Stimulated activated CD4-positive, alpha-beta T cell treated with anti-CD3 and anti-CD28 coated beads, Interleukin-4, amount 100 ng/mL, for 24 hours (primary cell): ENCODE measurements around the gene CRYL1.
A peak's percentile ranks its signal among the peaks of the same experiment; 100 is the strongest.
"Not testable (repeated sequence)": the region's sequence is repeated elsewhere in the genome, so short reads cannot be mapped to it uniquely, and the experiment has no call there.

Source experiments
- DNase-seq: peaks from one replicate; pipeline ENCODE4 v3.0.0-alpha.2; 2020

CRYL1 gene

DNA sequence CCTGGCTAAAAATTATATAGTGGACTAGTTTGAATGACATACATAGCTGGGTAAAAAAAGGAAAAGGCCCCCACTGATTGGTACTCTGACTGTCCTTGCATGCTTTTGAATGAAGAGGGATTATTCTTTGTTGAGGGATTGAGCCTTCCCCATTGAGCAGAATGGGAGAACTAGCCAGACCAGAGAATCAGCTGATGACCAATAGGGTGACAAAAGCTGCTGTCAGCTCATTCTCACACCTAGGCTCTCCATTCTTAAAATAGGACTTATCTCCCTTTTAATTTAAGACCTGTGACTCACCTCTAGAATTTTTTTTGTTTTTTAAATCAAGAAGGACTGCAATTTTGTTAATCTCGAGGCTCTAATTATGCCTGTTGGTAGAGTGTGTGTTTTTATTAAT, 79.3 kb downstream of the CRYL1 start:
- no peak for DNase-seq

GRCh38 chr13:20442798-20443381, 82.8 kb downstream of the CRYL1 start:
- DNase-seq, result no peak

- no peak for DNase-seq
These were observed 83.3 kb downstream of the CRYL1 start for GRCh38 chr13:20442375-20442774.

GRCh38 chr13:20441879-20442278, 83.8 kb downstream of the CRYL1 start:
- DNase-seq, result no peak

DNA sequence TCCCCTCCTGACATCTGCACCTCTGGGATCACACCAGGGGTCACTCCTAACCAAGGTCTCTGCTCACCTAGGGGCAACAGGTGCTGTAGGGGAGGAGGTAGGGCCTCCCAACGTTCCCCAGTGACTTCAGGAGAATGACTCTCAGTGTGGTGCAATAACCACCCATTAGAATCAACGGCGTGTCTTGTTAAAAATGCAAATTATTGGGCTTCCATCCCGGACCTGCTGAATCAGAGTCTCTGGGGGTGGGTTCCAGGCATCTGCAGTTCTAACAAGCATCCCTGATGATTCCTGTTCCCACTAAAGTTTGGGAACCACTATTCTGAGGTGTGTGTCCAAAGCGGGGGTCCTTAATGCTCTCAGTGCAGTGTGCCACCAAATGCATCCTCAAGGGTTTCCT, 84.6 kb downstream of the CRYL1 start:
- no peak for DNase-seq

- no peak for DNase-seq
These were observed 86.4 kb downstream of the CRYL1 start for GRCh38 chr13:20439261-20439660.

GRCh38 chr13:20438801-20439200, 86.9 kb downstream of the CRYL1 start:
- DNase-seq, result no peak

DNA sequence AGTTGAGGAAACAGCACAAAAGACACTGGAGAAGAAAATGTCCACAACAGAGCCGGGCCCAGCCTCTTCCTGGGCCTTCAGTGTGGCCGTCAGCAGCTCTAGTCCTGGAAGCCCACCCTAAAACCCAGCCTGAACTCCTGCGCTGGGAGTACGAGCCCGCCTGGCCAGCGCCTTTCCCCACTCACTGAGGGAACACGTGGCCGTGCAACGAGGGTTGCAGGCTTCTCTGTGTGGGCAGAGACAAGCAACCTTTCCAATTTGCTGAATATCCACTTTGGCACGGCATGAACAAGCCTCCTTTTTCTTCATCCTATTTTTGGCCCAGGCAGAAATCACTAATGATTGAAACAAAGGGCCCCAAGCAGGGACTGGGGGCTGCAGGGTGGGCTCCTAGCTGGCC, 89.2 kb downstream of the CRYL1 start:
- no peak for DNase-seq

- no peak for DNase-seq
These were observed 89.9 kb downstream of the CRYL1 start for GRCh38 chr13:20435616-20436368.

DNA sequence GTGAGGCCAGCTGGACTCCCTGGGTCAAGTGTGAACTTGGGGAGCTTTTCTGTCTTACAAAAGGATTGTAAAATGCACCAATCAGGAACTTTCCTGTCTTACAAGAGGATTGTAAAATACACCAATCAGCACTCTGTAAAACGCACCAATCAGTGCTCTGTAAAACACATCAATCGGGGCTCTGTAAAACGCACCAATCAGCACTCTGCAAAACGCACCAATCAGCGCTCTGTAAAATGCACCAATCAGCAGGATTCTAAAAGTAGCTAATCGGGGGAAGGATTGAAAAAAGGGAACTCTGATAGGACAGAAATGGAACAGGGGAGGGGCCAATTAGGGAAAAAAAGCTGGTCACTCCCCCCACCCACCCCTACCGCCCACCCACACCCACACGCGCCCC, 91.4 kb downstream of the CRYL1 start:
- not testable (repeated sequence) for DNase-seq

DNA sequence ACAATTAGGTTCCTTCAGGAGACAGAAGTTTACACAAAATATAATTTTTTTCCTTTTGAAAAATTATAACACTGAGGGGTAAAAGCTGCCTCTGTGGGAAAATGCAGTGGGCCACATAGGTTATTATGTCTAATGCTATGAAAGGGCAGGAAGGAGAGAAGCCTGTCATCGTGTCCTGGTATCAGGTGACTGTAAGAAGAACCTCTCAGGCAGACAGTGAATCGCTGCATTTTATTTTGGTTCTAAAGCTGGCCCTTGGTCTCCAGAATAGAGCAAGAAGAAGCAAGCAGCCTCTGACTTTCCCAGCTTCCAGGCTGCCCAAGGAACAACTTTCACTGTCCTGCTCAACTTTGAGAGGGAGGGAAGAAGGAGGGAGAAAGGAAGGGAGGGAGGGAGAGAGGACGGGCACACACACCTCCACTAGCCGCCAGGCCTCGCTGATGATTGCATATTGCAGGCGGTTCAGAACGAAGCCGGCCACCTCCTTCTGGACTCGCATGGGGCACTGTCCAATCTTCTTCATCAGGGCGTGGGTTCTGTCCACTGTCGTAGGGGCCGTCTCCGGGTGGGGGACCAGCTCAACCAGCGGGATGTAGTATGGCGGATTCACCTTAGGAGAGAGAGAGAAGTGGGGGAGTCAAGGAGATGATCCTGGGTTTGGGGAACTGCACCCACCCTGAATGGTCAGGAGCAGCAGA, 93.8 kb downstream of the CRYL1 start:
- DNase-seq, result no peak

GRCh38 chr13:20431080-20431479, 94.6 kb downstream of the CRYL1 start:
- DNase-seq, result no peak

DNA sequence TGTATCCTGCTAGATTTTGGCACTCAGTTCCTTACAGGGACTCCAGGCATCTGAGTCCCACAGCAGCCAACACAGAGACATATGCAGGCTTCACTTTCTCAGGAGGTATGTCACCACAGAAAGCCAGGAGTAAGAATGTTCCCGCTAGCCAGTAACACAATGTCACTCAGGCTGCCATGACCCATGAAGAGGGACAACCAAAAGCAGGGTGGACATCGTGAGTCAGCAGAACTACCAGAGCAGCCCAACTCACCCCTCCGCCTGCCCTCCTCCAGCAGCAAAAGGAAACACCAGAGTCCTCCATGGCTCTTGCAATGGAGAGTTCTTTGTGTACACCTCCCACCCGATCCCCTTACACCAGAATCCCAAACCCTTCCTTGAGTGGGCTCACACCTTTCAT, 95.4 kb downstream of the CRYL1 start:
- no peak for DNase-seq

- DNase-seq, result no peak
These were observed 96.0 kb downstream of the CRYL1 start for GRCh38 chr13:20429682-20430081.

DNA sequence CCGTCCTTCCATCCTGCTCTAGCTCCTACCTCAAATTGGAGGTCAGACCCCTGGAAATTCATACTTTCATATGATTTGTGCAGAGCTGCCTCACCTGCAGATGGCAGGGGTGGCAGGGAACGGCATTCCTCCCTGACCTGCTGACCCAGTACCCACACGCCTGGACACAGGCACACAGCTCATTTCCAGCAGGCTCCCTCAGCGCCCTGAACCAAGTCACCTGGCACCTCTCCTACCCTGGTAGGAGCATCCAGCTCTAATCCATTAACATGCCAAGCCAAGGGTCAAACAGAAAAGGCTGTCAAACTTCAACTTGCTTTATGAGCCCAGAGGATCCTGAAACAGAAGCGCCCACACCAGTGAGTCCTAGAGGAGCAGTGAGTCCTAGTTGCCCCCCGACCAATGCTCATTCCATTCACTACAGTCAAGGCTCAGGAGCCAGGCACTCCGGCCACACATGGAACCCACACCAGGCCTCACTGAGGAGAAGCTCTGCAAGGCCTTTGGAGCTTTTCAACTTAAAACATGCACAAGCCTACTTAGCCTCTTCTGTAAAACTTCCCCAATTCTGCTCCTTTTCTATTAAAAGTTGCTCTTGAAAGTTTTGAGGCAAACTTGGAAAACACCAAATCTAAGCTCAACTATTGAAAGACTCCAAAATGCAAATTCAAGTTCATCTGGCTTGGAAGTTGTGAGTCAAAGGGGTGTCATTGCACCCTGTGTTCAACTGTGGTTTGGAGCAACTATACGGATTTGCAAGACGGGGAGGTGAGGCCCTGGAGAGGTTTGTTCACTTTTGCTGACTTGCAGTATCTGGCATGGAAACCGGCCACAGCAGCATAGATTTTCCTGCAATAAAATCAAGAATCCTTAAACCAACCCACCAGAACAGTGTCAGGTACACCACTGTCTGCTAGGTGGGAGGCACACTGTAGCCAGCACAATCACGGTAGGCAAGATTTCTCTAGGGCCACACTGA, 96.7 kb downstream of the CRYL1 start:
- peak; percentile 29 for DNase-seq

GRCh38 chr13:20426766-20427448, 98.8 kb downstream of the CRYL1 start:
- DNase-seq, result no peak

GRCh38 chr13:20425819-20426219, 99.8 kb downstream of the CRYL1 start:
- no peak for DNase-seq

DNA sequence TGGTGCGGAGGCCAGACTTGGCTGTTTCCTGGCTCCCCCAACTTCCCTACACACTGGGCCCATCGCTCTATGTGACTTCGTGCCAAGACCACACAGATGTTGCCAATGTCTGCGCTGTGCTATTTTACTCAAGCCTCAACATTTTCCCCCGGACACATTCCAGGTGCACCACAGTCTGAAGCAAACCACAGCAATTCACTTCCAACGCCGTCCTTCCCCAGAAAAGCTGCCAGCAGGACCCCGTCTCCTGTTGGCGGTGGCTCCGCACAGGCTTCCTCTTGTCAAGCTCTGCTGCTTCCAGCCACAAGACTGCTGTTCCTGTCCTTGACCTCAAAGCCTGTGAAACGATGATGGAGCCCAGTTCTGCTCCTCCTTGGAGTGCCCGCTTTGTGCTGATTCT, 100.7 kb downstream of the CRYL1 start:
- DNase-seq, result no peak

GRCh38 chr13:20424559-20424852, 101.2 kb downstream of the CRYL1 start:
- DNase-seq, result no peak

DNA sequence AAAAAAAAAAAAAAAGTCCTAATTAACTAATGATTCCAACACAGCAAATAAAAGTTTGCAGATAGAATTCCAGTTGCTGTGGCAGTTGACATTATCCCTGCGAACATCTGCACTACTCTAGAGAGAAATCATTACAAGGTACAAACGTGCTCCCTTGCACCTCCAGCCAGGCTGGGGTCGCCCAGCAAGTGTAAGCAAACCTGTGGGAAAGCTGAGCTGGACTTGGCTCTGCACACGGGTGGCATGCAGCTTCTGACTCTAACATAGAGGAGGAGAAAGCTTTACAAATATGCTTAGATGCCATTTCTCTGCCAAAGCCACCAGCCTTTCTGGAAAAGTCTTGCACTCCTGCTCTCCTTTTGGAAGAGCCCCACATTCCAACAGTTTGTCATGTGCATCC, 103.3 kb downstream of the CRYL1 start:
- DNase-seq, result no peak

- no peak for DNase-seq
These were observed 104.7 kb downstream of the CRYL1 start for GRCh38 chr13:20420938-20421337.

DNA sequence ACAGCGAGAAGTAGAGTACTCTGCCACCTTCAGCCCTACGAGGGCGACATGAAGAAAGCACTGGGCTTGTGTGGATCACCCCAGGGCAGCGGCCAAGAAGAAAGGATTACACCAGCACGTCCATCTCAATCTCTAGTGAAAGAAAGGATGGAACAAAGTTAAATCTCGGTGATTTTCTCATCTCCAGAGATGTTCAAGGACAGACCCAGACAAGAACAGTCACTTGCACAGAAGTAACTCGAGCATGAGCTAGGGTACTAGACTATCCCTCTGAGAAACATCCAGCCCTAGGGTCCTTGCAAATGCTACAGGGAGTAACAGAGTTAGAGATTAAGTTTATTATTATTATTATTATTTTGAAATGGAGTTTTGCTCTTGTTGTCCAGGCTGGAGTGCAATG, 106.7 kb downstream of the CRYL1 start:
- no peak for DNase-seq
